ENCODE measurements around the gene CALCOCO1.

Gene CALCOCO1

GRCh38 chr12:53751336-53752191, 24.3 kb upstream of the CALCOCO1 start, which contains the start of gene CISTR:
Gene CISTR (minus strand): TSS chr12:53751979.
- DNase-seq = peak in 2 of 5 donors; percentile 18 to 22

- no peak for DNase-seq
These were observed 23.6 kb upstream of the CALCOCO1 start for GRCh38 chr12:53750812-53751335.

- DNase-seq = no peak
These were observed 22.9 kb upstream of the CALCOCO1 start for GRCh38 chr12:53749986-53750811.

GRCh38 chr12:53748072-53748840, 21.0 kb upstream of the CALCOCO1 start:
- DNase-seq = no peak

GRCh38 chr12:53747095-53747494, 19.8 kb upstream of the CALCOCO1 start:
- no peak for DNase-seq

- peak; percentile 78 to 84 (median 81) for DNase-seq
These were observed 19.4 kb upstream of the CALCOCO1 start for GRCh38 chr12:53746592-53747092.

- no peak for DNase-seq
These were observed 17.5 kb upstream of the CALCOCO1 start for GRCh38 chr12:53744751-53745150.

GRCh38 chr12:53744130-53744441, 16.8 kb upstream of the CALCOCO1 start:
- no peak for DNase-seq

- DNase-seq = peak in 4 of 5 donors; percentile 27 to 62 (median 52)
These were observed 16.2 kb upstream of the CALCOCO1 start for GRCh38 chr12:53743266-53744129.

- no peak for DNase-seq
These were observed 12.9 kb upstream of the CALCOCO1 start for GRCh38 chr12:53740130-53740491.

GRCh38 chr12:53739214-53740129, 12.2 kb upstream of the CALCOCO1 start:
- no peak for DNase-seq

- peak in 4 of 5 donors; percentile 27 to 47 (median 41) for DNase-seq
These were observed 11.4 kb upstream of the CALCOCO1 start for GRCh38 chr12:53738406-53739213.

- no peak for DNase-seq
These were observed 10.7 kb upstream of the CALCOCO1 start for GRCh38 chr12:53737951-53738405.

GRCh38 chr12:53737093-53737808, 10.0 kb upstream of the CALCOCO1 start:
- DNase-seq = no peak

- no peak for DNase-seq
These were observed 9.3 kb upstream of the CALCOCO1 start for GRCh38 chr12:53736592-53736991.

GRCh38 chr12:53735556-53735955, 8.3 kb upstream of the CALCOCO1 start:
- no peak for DNase-seq

GRCh38 chr12:53734425-53734824, 7.2 kb upstream of the CALCOCO1 start:
- DNase-seq = no peak

- no peak for DNase-seq
These were observed 6.6 kb upstream of the CALCOCO1 start for GRCh38 chr12:53733807-53734200.

Measured in T-helper 1 cell (primary cell).